ENCODE data around the gene ICAM4. TPM values are rescaled to one million over a fixed set of nuclear protein-coding genes. Genes with fewer than 3 reads are reported as not detected.

Gene ICAM4
- polyA plus RNA-seq, 3 donors, result 5.5 to 17.3 (median 11.2) TPM

GRCh38 chr19:10256970-10257615 is 29.7 kb upstream of the ICAM4 start:
- Mint-ChIP-seq H3K4me1 (peaks cover 13% of the 10 kb centered on the region), H3K27ac (peak overlapping the region in 5 of 7 donors; percentile 11 to 68 (median 37)), H3K27me3 (ENCODE audit: low read depth in 3 of 3) (peaks cover 0 to 2% (median 0%) of the 10 kb centered on the region in 3 donors), H3K36me3 (peaks cover 45 to 61% of the 10 kb centered on the region in 2 donors), H3K4me3 (no peak overlapping the region), H3K9me3 (peaks cover 0 to 2% (median 0%) of the 10 kb centered on the region in 7 donors)
- H3K4me3 ChIP-seq (replicated peaks in 1 of 3; ENCODE audit: low read depth in 2 of 3, low read length in 3 of 3), result no peak overlapping the region
- peaks cover 9 to 11% of the 10 kb centered on the region in 2 donors for H3K4me1 ChIP-seq (ENCODE audit: control insufficient read depth in 1 of 2, insufficient read depth in 2 of 2, low read length in 2 of 2)
- no peaks in the 10 kb centered on the region for H3K9me3 ChIP-seq (replicated peaks in 1 of 2; ENCODE audit: control insufficient read depth in 1 of 2, insufficient read depth in 1 of 2, low read length in 2 of 2)
- no peak overlapping the region for H3K4me2 ChIP-seq (replicated peaks; ENCODE audit: extremely low read depth, low read length, poor library complexity, severe bottlenecking)
- no peak for DNase-seq
- no peaks in the 10 kb centered on the region for H3K27me3 ChIP-seq (ENCODE audit: control insufficient read depth in 2 of 2, insufficient read depth in 2 of 2, low read length in 2 of 2)
- no peak overlapping the region for H3K9ac ChIP-seq (ENCODE audit: insufficient read depth, low read length, poor library complexity, severe bottlenecking)
- peaks cover 49 to 55% of the 10 kb centered on the region in 2 donors for H3K36me3 ChIP-seq (replicated peaks in 1 of 2; ENCODE audit: control insufficient read depth in 1 of 2, insufficient read depth in 2 of 2, low read length in 2 of 2)
- intact Hi-C loops (cut with micrococcal nuclease), result no loop called here
- TF ChIP-seq, protein P1, sequence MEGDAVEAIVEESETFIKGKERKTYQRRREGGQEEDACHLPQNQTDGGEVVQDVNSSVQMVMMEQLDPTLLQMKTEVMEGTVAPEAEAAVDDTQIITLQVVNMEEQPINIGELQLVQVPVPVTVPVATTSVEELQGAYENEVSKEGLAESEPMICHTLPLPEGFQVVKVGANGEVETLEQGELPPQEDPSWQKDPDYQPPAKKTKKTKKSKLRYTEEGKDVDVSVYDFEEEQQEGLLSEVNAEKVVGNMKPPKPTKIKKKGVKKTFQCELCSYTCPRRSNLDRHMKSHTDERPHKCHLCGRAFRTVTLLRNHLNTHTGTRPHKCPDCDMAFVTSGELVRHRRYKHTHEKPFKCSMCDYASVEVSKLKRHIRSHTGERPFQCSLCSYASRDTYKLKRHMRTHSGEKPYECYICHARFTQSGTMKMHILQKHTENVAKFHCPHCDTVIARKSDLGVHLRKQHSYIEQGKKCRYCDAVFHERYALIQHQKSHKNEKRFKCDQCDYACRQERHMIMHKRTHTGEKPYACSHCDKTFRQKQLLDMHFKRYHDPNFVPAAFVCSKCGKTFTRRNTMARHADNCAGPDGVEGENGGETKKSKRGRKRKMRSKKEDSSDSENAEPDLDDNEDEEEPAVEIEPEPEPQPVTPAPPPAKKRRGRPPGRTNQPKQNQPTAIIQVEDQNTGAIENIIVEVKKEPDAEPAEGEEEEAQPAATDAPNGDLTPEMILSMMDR (IDR thresholded peaks at IDR 0.05), result no peak
- WGBS (ENCODE audit: insufficient coverage), result 89% methylated on average over 8 of the region's 9 CpGs
- H4K20me1 ChIP-seq (ENCODE audit: insufficient read depth, low read length), result peaks cover 14% of the 10 kb centered on the region
- peaks cover 20% of the 10 kb centered on the region for H3K79me2 ChIP-seq (ENCODE audit: insufficient read depth, low read length)
- H2AFZ ChIP-seq (ENCODE audit: insufficient read depth, low read depth, low read length, poor library complexity, severe bottlenecking), result no peak overlapping the region
- H3K27ac ChIP-seq (ENCODE audit: low read depth in 1 of 2, low read length in 2 of 2), result no peak overlapping the region

DNA sequence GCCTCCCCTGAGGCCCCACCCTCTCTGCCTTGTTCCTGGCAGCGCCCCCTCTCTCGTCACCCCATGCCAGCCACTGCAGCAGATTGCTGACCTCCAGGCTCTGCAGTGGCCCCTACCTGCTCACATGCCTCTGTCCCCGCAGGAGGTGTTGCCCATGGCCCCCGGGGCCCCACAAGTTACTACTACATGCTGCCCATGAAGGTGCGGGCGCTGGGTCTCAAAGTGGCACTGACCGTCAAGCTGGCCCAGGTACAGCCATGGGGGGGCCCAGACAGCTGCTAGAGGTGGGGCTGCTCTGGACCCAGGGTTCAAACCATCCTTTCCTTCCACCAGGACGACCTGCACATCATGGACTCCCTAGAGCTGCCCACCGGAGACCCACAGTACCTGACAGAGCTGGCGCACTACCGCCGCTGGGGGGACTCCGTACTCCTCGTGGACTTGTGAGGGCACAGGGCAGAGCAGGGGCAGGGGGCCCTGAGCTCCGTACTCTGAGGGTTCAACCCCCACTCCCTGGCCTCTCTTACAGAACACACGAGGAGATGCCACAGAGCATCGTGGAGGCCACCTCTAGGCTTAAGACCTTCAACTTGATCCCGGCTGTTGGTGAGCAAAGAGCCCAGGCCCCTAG is 28.6 kb upstream of the ICAM4 start:
- Mint-ChIP-seq H3K27me3 (ENCODE audit: low read depth in 3 of 3) (peaks cover 0 to 5% (median 0%) of the 10 kb centered on the region in 3 donors), H3K36me3 (peaks cover 45 to 61% of the 10 kb centered on the region in 2 donors), H3K9me3 (peaks cover 0 to 2% (median 0%) of the 10 kb centered on the region in 7 donors), H3K4me1 (peaks cover 6% of the 10 kb centered on the region), H3K27ac (peak overlapping the region in 4 of 7 donors; percentile 11 to 74 (median 33)), H3K4me3 (no peak overlapping the region)
- intact Hi-C loops (cut with micrococcal nuclease), result loop anchor here (2.0 kb wide), 1 partner anchor 133 kb away; no protein-coding TSS in a partner anchor
- H3K4me3 ChIP-seq (replicated peaks in 1 of 3; ENCODE audit: low read depth in 2 of 3, low read length in 3 of 3), result no peak overlapping the region
- H3K27me3 ChIP-seq (ENCODE audit: control insufficient read depth in 2 of 2, insufficient read depth in 2 of 2, low read length in 2 of 2), result no peaks in the 10 kb centered on the region
- H3K9me3 ChIP-seq (replicated peaks in 1 of 2; ENCODE audit: control insufficient read depth in 1 of 2, insufficient read depth in 1 of 2, low read length in 2 of 2), result no peaks in the 10 kb centered on the region
- peaks cover 8% of the 10 kb centered on the region for H3K79me2 ChIP-seq (ENCODE audit: insufficient read depth, low read length)
- no peaks in the 10 kb centered on the region for H3K4me1 ChIP-seq (ENCODE audit: control insufficient read depth in 1 of 2, insufficient read depth in 2 of 2, low read length in 2 of 2)
- no peak overlapping the region for H3K4me2 ChIP-seq (replicated peaks; ENCODE audit: extremely low read depth, low read length, poor library complexity, severe bottlenecking)
- 97% methylated on average over 17 of the region's 18 CpGs for WGBS (ENCODE audit: insufficient coverage)
- TF ChIP-seq, protein P1 (IDR thresholded peaks at IDR 0.05), result no peak
- H3K9ac ChIP-seq (ENCODE audit: insufficient read depth, low read length, poor library complexity, severe bottlenecking), result no peak overlapping the region
- H3K27ac ChIP-seq (ENCODE audit: low read depth in 1 of 2, low read length in 2 of 2), result no peak overlapping the region
- peaks cover 14% of the 10 kb centered on the region for H4K20me1 ChIP-seq (ENCODE audit: insufficient read depth, low read length)
- DNase-seq, result no peak
- no peak overlapping the region for H2AFZ ChIP-seq (ENCODE audit: insufficient read depth, low read depth, low read length, poor library complexity, severe bottlenecking)
- peaks cover 49 to 55% of the 10 kb centered on the region in 2 donors for H3K36me3 ChIP-seq (replicated peaks in 1 of 2; ENCODE audit: control insufficient read depth in 1 of 2, insufficient read depth in 2 of 2, low read length in 2 of 2)

All from CD14-positive monocyte (primary cell).